ENCODE measurements around the gene STRBP.
A peak's percentile ranks its signal among the peaks of the same experiment; 100 is the strongest.
"Not testable (repeated sequence)": the region's sequence is repeated elsewhere in the genome, so short reads cannot be mapped to it uniquely, and the experiment has no call there.

Gene STRBP

GRCh38 chr9:123268465-123269259, at the start of gene STRBP:
Gene STRBP, minus strand, starts transcription at chr9:123268586. Its CDS starts 84,452 bp downstream, at chr9:123184134.
- peak; percentile 89 for DNase-seq

- DNase-seq: peak; percentile 80
These were observed 47.8 kb upstream of the STRBP start for GRCh38 chr9:123316053-123316718.

GRCh38 chr9:123315635-123316034, 47.2 kb upstream of the STRBP start:
- no peak for DNase-seq

GRCh38 chr9:123314617-123315016, 46.2 kb upstream of the STRBP start:
- no peak for DNase-seq

GRCh38 chr9:123312306-123312877, 44.0 kb upstream of the STRBP start:
- DNase-seq: no peak

DNA sequence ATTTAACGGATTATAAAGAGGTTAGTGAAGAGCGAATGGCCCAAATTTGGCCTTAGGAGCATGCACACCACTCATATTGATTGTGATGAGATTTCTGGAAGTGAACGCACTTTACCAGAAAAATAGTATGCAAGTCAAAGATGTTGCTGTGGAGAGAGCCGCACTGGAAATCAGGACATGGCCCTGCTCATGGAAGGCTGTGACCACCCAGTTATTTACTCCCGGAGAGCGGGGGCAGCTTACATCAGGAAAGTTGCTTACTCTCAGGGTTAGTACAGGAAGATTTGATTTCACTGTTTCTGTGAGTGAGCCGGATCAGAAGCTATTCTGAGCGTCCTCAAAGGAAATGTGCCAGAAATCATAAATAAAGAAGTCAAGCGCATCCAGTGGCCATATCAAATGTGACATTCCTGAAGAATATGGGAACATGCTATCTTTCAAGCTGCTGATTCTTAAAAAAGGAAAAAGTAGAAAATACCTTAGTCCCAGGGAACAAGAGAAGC, 42.9 kb upstream of the STRBP start:
- DNase-seq: no peak

DNA sequence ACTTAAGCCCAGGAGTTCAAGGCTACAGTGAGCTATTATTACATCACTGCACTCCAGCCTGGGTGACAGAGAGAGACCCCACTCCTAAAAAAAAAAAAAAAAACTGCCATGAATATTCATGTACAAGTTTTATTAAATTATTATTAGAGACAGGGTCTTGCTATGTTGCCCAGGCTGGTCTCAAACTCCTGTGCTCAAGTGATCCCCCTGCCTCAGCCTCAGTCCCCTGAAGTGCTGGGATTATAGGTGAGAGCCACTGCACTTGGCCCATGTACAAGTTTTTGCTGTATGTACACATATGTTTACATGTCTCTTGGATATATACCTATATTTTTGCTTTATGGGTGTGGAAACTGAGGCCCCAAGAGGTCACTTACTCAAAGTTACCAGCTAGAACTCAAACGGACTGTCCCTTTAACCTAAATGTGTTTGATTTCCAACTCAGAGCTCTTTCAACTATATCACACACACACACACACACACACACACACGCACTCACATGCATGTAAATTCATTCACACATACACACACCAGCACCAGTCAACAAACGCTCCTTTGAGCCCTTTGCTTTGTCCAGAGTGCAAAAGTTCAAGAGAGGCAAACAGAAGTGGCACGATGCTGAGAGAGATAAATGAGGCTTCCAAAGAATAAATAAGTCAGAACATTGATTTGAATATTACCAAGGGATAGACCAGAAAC, 42.3 kb upstream of the STRBP start:
- no peak for DNase-seq

DNA sequence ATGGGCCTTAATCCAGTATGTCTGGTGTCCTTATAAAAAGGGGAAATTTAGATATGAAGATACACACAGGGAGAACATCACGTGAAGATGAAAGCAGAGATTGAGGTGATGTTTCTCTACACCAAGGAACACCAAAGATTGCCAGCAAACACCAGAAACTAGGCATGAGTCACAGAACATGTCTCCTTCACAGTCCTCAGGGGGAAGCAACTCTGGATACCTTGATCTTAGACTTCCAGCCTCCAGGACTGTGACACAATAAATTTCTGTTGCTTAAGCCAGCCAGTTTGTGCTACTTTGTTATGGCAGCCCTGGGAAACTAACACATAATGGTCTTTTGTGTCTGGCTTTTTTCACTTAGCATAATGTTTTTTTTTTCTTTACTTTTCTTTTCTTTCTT, 41.2 kb upstream of the STRBP start:
- DNase-seq: peak; percentile 24

DNA sequence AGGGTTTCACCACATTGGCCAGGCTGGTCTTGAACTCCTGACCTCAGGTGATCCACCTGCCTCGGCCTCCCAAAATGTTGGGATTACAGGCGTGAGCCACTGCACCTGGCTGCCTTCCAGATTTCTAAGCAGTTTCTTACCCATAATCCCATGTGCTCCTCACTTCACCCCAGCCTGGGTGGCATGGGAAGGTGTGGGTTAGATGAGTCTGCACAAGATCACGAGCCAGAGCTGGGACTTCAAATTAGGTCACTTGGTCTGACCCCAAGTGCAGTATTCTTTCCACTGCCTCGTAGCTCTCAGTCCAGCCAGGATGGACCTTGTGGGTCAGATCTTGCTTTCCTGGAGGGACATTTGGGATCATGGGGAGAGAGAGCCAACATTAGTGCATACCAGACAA, 37.5 kb upstream of the STRBP start:
- DNase-seq: no peak

- no peak for DNase-seq
These were observed 35.9 kb upstream of the STRBP start for GRCh38 chr9:123304340-123304691.

GRCh38 chr9:123302348-123303214, 34.2 kb upstream of the STRBP start:
- DNase-seq: no peak

DNA sequence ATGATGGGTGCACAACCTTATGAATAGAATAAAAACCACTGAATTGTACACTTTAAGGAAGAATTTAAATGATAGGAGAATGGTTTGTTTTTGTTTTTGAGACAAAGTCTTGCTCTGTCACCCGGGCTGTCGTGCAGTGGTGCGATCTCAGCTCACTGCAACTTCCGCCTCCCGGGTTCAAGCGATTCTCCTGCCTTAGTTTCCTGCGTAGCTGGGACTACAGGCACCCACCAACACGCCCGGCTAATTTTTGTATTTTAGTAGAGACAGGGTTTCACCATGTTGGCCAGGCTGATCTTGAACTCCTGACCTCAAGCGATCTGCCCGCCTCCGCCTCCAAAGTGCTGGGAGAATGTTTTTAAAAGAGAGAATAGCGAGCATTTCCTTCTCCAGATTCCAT, 33.5 kb upstream of the STRBP start:
- not testable (repeated sequence) for DNase-seq

DNA sequence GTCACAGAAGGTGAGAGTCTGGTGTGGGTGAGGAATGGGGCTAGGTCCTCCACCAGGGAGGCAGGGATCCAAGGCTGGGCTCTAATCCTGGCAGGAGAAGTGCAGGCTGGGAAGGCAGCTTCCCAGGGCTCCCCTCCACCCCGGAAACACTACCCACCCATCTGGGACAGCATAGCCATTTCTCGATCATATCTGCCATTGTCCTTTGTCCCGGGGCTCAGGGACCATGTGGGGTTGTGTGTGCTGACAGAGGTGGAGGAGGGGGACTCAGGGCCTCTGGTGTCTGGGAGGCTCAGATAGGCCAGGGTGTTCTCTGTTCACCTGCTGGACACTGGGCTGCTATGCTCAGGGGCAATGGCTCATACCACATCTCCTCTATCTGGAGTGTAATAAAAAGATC, 32.2 kb upstream of the STRBP start:
- DNase-seq: no peak

DNA sequence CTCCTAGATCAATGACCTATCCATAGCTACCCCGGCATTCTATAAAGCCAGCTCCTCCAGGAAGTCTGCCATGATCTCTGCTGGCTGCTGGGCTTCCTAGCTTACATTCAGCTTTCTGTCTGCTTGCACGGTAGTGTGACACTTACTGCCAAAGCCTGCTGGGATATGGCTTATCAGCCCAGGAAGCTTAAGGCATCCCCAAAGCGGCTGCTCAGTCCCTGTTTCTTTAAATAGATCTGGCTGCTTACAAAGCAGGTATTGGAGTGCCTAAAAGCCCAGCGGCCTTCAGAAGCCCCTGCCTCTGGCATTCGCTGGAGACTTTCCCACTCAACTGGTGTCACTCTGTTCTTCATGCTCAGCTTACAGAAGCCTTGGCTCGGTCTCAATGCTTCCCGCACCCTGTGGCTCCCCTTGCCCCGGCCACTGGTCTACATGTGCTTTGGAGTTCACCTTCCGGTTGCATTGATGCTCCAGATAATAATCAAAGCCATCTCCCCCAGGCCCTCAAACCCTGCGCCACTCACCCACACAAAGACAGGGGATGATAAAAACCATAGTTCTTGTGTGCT, 31.3 kb upstream of the STRBP start:
- DNase-seq: peak; percentile 41

GRCh38 chr9:123296174-123296573, 27.8 kb upstream of the STRBP start:
- DNase-seq: no peak

- DNase-seq: no peak
These were observed 23.4 kb upstream of the STRBP start for GRCh38 chr9:123291736-123292135.

DNA sequence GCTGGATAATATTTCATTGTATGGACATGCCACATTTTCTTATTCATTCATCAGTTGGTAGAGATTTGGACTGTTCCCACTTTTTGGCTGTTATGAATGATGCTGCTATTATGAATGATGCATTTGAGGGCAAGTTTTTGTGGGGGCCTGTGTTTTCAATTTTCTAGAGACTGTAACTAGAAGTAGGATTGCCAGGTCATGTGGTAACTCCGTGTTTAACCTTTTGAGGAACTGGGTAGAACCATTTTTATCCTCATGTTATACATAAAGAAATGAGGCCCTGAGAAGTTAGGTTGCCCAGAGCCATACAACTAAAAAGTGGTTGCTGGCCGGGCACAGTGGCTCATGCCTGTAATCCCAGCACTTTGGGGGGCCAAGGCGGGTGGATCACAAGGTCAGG, 22.4 kb upstream of the STRBP start:
- no peak for DNase-seq

DNA sequence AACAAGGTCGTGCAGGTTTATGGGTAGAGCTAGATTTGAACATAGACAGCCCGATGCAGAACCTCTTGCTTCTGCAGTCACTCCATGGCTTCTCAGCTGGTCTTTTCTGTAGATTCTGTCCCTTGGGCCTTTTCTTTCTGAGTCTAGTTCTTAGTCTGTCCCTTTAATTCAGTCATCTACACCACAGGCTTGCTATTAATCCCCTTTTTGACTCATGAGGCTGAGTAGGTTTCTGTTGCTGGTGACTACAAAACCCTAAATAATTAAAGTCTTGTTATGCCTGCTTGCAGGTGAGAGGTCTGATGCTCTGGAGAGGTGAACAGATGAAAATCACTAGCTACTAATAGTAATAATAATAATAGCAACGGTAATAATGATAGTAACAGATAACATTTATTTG, 19.3 kb upstream of the STRBP start:
- no peak for DNase-seq

- no peak for DNase-seq
These were observed 17.9 kb upstream of the STRBP start for GRCh38 chr9:123286324-123286723.

- DNase-seq: no peak
These were observed 16.3 kb upstream of the STRBP start for GRCh38 chr9:123284656-123285055.

DNA sequence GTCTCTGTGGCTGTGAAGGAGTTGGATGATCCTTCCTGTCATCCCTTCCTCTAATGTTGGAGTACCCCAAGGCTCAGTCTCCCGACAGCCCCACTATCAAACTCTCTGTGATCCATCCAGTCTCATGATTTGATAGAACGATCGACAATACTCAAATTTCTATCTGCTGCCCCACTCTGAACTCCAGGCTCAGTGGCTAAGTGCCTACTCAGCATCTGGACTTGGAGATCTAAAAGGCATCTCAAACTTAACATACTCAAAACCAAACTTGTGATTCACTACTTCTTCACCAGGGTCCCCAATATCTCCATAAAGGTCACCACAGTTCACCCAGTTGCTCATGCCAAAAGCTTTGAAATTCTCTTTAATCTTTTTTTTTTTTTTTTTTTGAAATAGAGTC, 15.1 kb upstream of the STRBP start:
- DNase-seq: no peak

GRCh38 chr9:123283048-123283408, 14.6 kb upstream of the STRBP start:
- DNase-seq: no peak

All from OCI-M1 (cell line).